Fibroblast of pulmonary artery (primary cell): ENCODE results near the gene TAF11L14.

Experiments
- DNase-seq: peaks from one replicate; pipeline ENCODE4 v3.0.0-alpha.2; 2010; ENCODE audit warnings: low read depth
- H3K4me3 ChIP-seq: replicated peaks from 2 replicates; pipeline ENCODE4 v1.5.1; 2011; ENCODE audit warnings: low read depth, mild to moderate bottlenecking, control low read depth, low read length, moderate library complexity
- CTCF ChIP-seq: IDR thresholded peaks from 2 replicates; pipeline ENCODE4 v1.5.1; 2011; ENCODE audit warnings: mild to moderate bottlenecking, control low read depth, low read length, inconsistent platforms; ENCODE audit errors: missing control alignments

TAF11L14 gene

DNA sequence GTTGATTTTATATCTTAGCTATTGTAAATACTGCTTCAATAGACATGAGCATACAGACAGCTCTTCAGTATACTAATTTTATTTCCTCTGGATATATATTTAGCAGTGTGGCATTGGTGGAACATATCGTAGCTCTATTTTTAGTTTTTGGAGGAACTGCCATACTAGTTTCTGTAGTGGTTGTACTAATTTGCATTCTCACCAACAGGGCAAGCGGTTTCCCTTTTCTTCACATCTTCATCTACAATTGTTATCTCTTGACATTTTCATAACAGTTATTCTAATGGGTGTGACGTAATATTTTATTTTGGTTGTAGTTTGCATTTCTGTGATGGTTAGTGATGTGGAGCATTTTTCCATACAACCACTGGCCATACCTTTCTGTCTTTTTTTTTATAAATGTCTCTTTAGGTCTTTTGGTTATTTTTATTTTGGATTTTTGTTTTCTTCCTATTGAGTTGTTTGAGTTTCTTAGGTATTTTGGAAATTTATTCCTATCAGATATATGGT lies 32.5 kb downstream of the TAF11L14 start:
- no peak for TF ChIP-seq CTCF
- no peak for DNase-seq
- no peak overlapping the region for H3K4me3 ChIP-seq

- TF ChIP-seq CTCF, result no peak
- no peak overlapping the region for H3K4me3 ChIP-seq
- no peak for DNase-seq
Observed at GRCh38 chr5:17670353-17670752, 36.1 kb downstream of the TAF11L14 start.

DNA sequence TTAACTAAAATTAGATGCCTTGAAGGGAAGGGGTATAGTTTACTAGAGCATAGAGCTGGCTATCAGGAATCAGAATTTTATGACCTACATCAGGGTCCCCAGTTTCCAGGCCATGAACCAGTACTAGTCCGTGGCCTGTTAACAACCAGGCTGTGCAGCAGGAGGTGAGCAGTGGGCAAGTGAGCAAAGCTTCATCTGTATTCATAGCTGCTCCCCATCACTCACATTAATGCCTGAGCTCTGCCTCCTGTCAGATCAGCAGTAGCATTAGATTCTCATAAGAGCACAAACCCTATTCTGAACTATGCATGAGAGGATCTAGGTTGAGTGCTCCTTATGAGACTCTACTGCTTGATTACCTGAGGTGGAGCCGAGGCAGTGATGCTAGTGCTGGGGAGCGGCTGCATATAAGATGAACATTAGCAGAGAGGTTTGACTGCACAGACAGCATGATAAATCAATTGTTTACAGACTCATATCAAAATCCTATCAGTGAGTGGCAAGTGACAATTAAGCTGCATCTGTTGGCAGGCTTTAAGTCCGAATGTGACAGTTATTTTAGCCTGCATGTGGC lies 44.6 kb downstream of the TAF11L14 start:
- no peak overlapping the region for H3K4me3 ChIP-seq
- DNase-seq, result no peak
- no peak for TF ChIP-seq CTCF

GRCh38 chr5:17679597-17680203 lies 45.4 kb downstream of the TAF11L14 start:
- TF ChIP-seq CTCF, result no peak
- DNase-seq, result no peak
- H3K4me3 ChIP-seq, result no peak overlapping the region

GRCh38 chr5:17680737-17681136 lies 46.5 kb downstream of the TAF11L14 start:
- H3K4me3 ChIP-seq, result no peak overlapping the region
- no peak for TF ChIP-seq CTCF
- DNase-seq, result no peak
